HepG2 (cell line): ENCODE data around the gene C1RL. TPM values are rescaled to one million over a fixed set of nuclear protein-coding genes. Genes with fewer than 3 reads are reported as not detected.
A peak's percentile ranks its signal among the peaks of the same experiment; 100 is the strongest.

Source experiments
- BATF2 ChIP-seq: sonication (generic); formaldehyde crosslinking; IDR thresholded peaks from 2 replicates; pipeline ENCODE4 v1.8.0; 2022; ENCODE audit warnings: mild to moderate bottlenecking, missing genetic modification reagents, moderate library complexity
- ELF4 ChIP-seq: sonication (generic); formaldehyde crosslinking; IDR thresholded peaks from 2 replicates; pipeline ENCODE4 v1.5.0; 2020; ENCODE audit warnings: missing genetic modification reagents, mild to moderate bottlenecking, moderate library complexity, borderline replicate concordance
- HES4 ChIP-seq: sonication (generic); formaldehyde crosslinking; IDR thresholded peaks from 2 replicates; pipeline ENCODE4 v1.9.0; 2021; ENCODE audit warnings: mild to moderate bottlenecking, missing genetic modification reagents, borderline replicate concordance
- MYPOP ChIP-seq: sonication (generic); formaldehyde crosslinking; IDR thresholded peaks from 2 replicates; pipeline ENCODE4 v1.8.1; 2023; ENCODE audit warnings: mild to moderate bottlenecking, moderate library complexity, missing genetic modification reagents
- NCOA5 ChIP-seq: sonication (generic); formaldehyde crosslinking; IDR thresholded peaks from 2 replicates; pipeline ENCODE4 v1.4.0; 2020; ENCODE audit warnings: missing genetic modification reagents
- SMAD3 ChIP-seq: sonication (generic); formaldehyde crosslinking; IDR thresholded peaks from 2 replicates; pipeline ENCODE4 v1.4.0; 2020; ENCODE audit warnings: missing genetic modification reagents
- SMARCE1 ChIP-seq: fragments of 450-650 bp; IDR thresholded peaks from 2 replicates; pipeline ENCODE4 v1.6.1; 2017; ENCODE audit warnings: borderline replicate concordance
- SP2 ChIP-seq: sonication (generic); formaldehyde crosslinking; IDR thresholded peaks from 2 replicates; pipeline ENCODE4 v1.5.1; 2020; ENCODE audit warnings: mild to moderate bottlenecking, missing genetic modification reagents
- ZBTB1 ChIP-seq: sonication (generic); formaldehyde crosslinking; IDR thresholded peaks from 2 replicates; pipeline ENCODE4 v1.4.0; 2020; ENCODE audit warnings: missing genetic modification reagents, borderline replicate concordance
- ZFP36L1 ChIP-seq: sonication (generic); formaldehyde crosslinking; IDR thresholded peaks from 2 replicates; pipeline ENCODE4 v1.8.0; 2022; ENCODE audit warnings: mild to moderate bottlenecking, missing genetic modification reagents, moderate library complexity
- ZNF205 ChIP-seq: IDR thresholded peaks from 2 replicates; pipeline ENCODE4 v1.6.1; 2018; ENCODE audit warnings: missing biosample characterization, missing genetic modification reagents
- ZNF235 ChIP-seq: sonication (generic); formaldehyde crosslinking; IDR thresholded peaks from 2 replicates; pipeline ENCODE4 v1.8.1; 2023; ENCODE audit warnings: mild to moderate bottlenecking, missing genetic modification reagents, borderline replicate concordance
- ZNF557 ChIP-seq: sonication (generic); formaldehyde crosslinking; IDR thresholded peaks from 2 replicates; pipeline ENCODE4 v1.4.0; 2020; ENCODE audit warnings: missing genetic modification reagents
- ZNF598 ChIP-seq: sonication (generic); formaldehyde crosslinking; IDR thresholded peaks from 2 replicates; pipeline ENCODE4 v1.5.1; 2020; ENCODE audit warnings: mild to moderate bottlenecking, missing genetic modification reagents, borderline replicate concordance
- ZNF674 ChIP-seq: sonication (generic); formaldehyde crosslinking; IDR thresholded peaks from 2 replicates; pipeline ENCODE4 v1.5.0; 2020; ENCODE audit warnings: low read depth, mild to moderate bottlenecking, missing genetic modification reagents
- ZNF773 ChIP-seq: sonication (generic); formaldehyde crosslinking; IDR thresholded peaks from 2 replicates; pipeline ENCODE4 v1.4.0; 2020; ENCODE audit warnings: missing genetic modification reagents, borderline replicate concordance
- polyA plus RNA-seq, 8 experiments: library from polyadenylated mRNA; depleted of rRNA in 3 of 8; stranded (reverse) in 7 of 8; unstranded in 1 of 8; fragments of >200 nt; fragmentation: Illumina TruSeq in 4 of 8; extraction: Trizol in 4 of 8; gene quantifications; 2 replicates each; pipeline versions ENCODE4 v1.2.1 to v1.2.3, GENCODE V29; 2011 to 2016; ENCODE audit warnings: low read depth in 4 of 8, missing spikeins in 1 of 8, mixed read lengths in 1 of 8; ENCODE audit not compliant: insufficient read depth in 1 of 8
- total RNA-seq, 5 experiments: library from RNA; depleted of rRNA; stranded (reverse); fragments of >200 nt; fragmentation: Illumina TruSeq; extraction: Trizol; gene quantifications; 2 replicates each; pipeline ENCODE4 v1.2.3, GENCODE V29; 2016; ENCODE audit warnings: low read depth in 1 of 5
- TF ChIP-seq, protein P1 (sequence below): sonication (generic); formaldehyde crosslinking; IDR thresholded peaks from 2 replicates; pipeline ENCODE4 v1.8.0; 2022; ENCODE audit warnings: mild to moderate bottlenecking, missing genetic modification reagents
- TF ChIP-seq, protein P2 (sequence below): IDR thresholded peaks from 2 replicates; pipeline ENCODE4 v1.6.1; 2016; ENCODE audit warnings: control low read depth
- TF ChIP-seq, protein P3 (sequence below): sonication (generic); formaldehyde crosslinking; IDR thresholded peaks from 2 replicates; pipeline ENCODE4 v1.4.0; 2020; ENCODE audit warnings: mild to moderate bottlenecking, missing genetic modification reagents, borderline replicate concordance
- TF ChIP-seq, protein P4 (sequence below): sonication (generic); formaldehyde crosslinking; IDR thresholded peaks from 2 replicates; pipeline ENCODE4 v1.9.0; 2021; ENCODE audit warnings: missing genetic modification reagents, mild to moderate bottlenecking, borderline replicate concordance

Gene C1RL
- total and polyA plus RNA-seq, 2 of the 13 experiments (the other 11 are each of a cell fraction or from before 2014, with no cell fraction given) = 28.9 to 53.1 TPM

DNA sequence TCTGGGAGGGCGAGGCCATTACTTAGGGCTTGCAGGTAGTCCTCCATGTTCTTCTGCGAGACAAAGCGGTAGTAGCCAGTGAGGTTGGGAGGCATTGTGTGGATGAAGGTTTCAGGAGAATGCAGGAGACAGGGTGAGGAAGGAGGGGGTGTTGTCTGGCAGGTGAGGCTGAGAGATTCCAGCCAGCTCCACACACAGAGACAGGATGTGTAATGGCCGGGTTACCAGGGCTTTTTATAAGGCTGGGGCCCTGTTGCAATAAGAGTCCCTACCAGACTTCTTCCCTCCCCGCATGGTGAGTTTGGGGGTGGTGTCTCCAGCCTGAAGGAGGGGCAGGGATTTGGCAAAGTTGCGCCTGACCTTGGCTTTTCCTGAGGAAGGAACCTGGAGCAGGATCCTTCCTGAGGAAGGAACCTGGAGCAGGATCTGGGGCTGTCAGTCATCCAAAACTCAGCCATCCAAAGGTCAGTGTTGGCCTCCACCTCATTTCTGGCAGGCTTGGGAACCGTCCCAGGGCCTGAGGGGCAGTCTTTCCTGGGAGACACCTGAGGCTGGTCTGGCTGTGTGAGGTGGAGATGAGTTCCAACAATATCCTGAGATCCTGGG lies 19.8 kb upstream of the C1RL start, which contains the start of gene RBP5 (continued):
- TF ChIP-seq ELF4 (CRISPR knock-in tag) (0 out of 2 replicates have a peak, but pooled peaks have one; percentile 18), ZNF235 (CRISPR knock-in tag) (no peak), SMAD3 (no peak), ZNF557 (CRISPR knock-in tag) (no peak), ZNF205 (CRISPR knock-in tag) (no peak), NCOA5 (CRISPR knock-in tag) (no peak), ZNF674 (CRISPR knock-in tag) (no peak), ZBTB1 (CRISPR knock-in tag) (no peak), MYPOP (0 out of 2 replicates have a peak, but pooled peaks have one; percentile 28), ZNF598 (0 out of 2 replicates have a peak, but pooled peaks have one; percentile 15), SMARCE1 (no peak), HES4 (no peak), ZFP36L1 (CRISPR knock-in tag) (no peak), BATF2 (no peak), ZNF773 (no peak), SP2 (no peak)
- TF ChIP-seq, protein P1, sequence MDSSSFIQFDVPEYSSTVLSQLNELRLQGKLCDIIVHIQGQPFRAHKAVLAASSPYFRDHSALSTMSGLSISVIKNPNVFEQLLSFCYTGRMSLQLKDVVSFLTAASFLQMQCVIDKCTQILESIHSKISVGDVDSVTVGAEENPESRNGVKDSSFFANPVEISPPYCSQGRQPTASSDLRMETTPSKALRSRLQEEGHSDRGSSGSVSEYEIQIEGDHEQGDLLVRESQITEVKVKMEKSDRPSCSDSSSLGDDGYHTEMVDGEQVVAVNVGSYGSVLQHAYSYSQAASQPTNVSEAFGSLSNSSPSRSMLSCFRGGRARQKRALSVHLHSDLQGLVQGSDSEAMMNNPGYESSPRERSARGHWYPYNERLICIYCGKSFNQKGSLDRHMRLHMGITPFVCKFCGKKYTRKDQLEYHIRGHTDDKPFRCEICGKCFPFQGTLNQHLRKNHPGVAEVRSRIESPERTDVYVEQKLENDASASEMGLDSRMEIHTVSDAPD (CRISPR knock-in tag) = no peak
- TF ChIP-seq, protein P2, sequence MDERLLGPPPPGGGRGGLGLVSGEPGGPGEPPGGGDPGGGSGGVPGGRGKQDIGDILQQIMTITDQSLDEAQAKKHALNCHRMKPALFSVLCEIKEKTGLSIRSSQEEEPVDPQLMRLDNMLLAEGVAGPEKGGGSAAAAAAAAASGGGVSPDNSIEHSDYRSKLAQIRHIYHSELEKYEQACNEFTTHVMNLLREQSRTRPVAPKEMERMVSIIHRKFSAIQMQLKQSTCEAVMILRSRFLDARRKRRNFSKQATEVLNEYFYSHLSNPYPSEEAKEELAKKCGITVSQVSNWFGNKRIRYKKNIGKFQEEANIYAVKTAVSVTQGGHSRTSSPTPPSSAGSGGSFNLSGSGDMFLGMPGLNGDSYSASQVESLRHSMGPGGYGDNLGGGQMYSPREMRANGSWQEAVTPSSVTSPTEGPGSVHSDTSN = no peak
- TF ChIP-seq, protein P3, sequence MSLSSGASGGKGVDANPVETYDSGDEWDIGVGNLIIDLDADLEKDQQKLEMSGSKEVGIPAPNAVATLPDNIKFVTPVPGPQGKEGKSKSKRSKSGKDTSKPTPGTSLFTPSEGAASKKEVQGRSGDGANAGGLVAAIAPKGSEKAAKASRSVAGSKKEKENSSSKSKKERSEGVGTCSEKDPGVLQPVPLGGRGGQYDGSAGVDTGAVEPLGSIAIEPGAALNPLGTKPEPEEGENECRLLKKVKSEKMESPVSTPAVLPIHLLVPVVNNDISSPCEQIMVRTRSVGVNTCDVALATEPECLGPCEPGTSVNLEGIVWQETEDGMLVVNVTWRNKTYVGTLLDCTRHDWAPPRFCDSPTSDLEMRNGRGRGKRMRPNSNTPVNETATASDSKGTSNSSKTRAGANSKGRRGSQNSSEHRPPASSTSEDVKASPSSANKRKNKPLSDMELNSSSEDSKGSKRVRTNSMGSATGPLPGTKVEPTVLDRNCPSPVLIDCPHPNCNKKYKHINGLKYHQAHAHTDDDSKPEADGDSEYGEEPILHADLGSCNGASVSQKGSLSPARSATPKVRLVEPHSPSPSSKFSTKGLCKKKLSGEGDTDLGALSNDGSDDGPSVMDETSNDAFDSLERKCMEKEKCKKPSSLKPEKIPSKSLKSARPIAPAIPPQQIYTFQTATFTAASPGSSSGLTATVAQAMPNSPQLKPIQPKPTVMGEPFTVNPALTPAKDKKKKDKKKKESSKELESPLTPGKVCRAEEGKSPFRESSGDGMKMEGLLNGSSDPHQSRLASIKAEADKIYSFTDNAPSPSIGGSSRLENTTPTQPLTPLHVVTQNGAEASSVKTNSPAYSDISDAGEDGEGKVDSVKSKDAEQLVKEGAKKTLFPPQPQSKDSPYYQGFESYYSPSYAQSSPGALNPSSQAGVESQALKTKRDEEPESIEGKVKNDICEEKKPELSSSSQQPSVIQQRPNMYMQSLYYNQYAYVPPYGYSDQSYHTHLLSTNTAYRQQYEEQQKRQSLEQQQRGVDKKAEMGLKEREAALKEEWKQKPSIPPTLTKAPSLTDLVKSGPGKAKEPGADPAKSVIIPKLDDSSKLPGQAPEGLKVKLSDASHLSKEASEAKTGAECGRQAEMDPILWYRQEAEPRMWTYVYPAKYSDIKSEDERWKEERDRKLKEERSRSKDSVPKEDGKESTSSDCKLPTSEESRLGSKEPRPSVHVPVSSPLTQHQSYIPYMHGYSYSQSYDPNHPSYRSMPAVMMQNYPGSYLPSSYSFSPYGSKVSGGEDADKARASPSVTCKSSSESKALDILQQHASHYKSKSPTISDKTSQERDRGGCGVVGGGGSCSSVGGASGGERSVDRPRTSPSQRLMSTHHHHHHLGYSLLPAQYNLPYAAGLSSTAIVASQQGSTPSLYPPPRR (CRISPR knock-in tag) = no peak
- TF ChIP-seq, protein P4, sequence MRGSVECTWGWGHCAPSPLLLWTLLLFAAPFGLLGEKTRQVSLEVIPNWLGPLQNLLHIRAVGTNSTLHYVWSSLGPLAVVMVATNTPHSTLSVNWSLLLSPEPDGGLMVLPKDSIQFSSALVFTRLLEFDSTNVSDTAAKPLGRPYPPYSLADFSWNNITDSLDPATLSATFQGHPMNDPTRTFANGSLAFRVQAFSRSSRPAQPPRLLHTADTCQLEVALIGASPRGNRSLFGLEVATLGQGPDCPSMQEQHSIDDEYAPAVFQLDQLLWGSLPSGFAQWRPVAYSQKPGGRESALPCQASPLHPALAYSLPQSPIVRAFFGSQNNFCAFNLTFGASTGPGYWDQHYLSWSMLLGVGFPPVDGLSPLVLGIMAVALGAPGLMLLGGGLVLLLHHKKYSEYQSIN (CRISPR knock-in tag) = no peak
